HG03571 (cell line): ENCODE data around the gene SDE2.
"Not testable (repeated sequence)": the region's sequence is repeated elsewhere in the genome, so short reads cannot be mapped to it uniquely, and the experiment has no call there.

Experiments
- ATAC-seq: cut with Tn5 transposase; IDR thresholded peaks from one replicate; pipeline ENCODE4 v1.9.1; 2021; ENCODE audit not compliant: unreplicated experiment

The SDE2 gene

GRCh38 chr1:225945564-225945963 lies 53.6 kb downstream of the SDE2 start:
- no peak for ATAC-seq

GRCh38 chr1:225944951-225945350 lies 54.2 kb downstream of the SDE2 start:
- no peak for ATAC-seq

GRCh38 chr1:225944387-225944786 lies 54.8 kb downstream of the SDE2 start:
- no peak for ATAC-seq

- no peak for ATAC-seq
Observed at GRCh38 chr1:225943582-225943981, 55.6 kb downstream of the SDE2 start.

GRCh38 chr1:225942574-225942973 lies 56.6 kb downstream of the SDE2 start:
- ATAC-seq, result peak; percentile 60

- ATAC-seq, result no peak
Observed at GRCh38 chr1:225941942-225942222, 57.3 kb downstream of the SDE2 start.

GRCh38 chr1:225941187-225941941 lies 57.8 kb downstream of the SDE2 start, which contains the start of gene LEFTY2:
Gene LEFTY2 (minus strand): TSS chr1:225941220. CDS start chr1:225941140, 80 bp downstream.
- ATAC-seq, result no peak

- ATAC-seq, result no peak
Observed at GRCh38 chr1:225940385-225941151, 58.6 kb downstream of the SDE2 start.

- not testable (repeated sequence) for ATAC-seq
Observed at GRCh38 chr1:225939939-225940310, 59.2 kb downstream of the SDE2 start.

- ATAC-seq, result not testable (repeated sequence)
Observed at GRCh38 chr1:225939097-225939938, 59.8 kb downstream of the SDE2 start.

- no peak for ATAC-seq
Observed at GRCh38 chr1:225937048-225937968, 61.8 kb downstream of the SDE2 start.

GRCh38 chr1:225936523-225936922 lies 62.6 kb downstream of the SDE2 start:
- no peak for ATAC-seq

- not testable (repeated sequence) for ATAC-seq
Observed at GRCh38 chr1:225936086-225936485, 63.1 kb downstream of the SDE2 start.

GRCh38 chr1:225934711-225935110 lies 64.4 kb downstream of the SDE2 start:
- ATAC-seq, result no peak

- ATAC-seq, result no peak
Observed at GRCh38 chr1:225933072-225933471, 66.1 kb downstream of the SDE2 start.
